Naive thymus-derived CD4-positive, alpha-beta T cell (primary cell): Measurements from ENCODE around the gene SLC13A3. TPM values are rescaled to one million over a fixed set of nuclear protein-coding genes. Genes with fewer than 3 reads are reported as not detected.
A peak's percentile ranks its signal among the peaks of the same experiment; 100 is the strongest.

Source experiments
- ATAC-seq: fragments of 150-1000 bp; cut with Tn5 transposase; 2 replicates; pipeline ENCODE4 v1.10.0; 2021; ENCODE audit warnings: mild to moderate bottlenecking, moderate library complexity
- CTCF ChIA-PET: fragments of 350-600 bp; sonication (Branson Sonifier 250); formaldehyde crosslinking; loops from one replicate; lab custom pipeline; 2021; ENCODE audit warnings: antibody characterized with exemption; lab: Charles Lee
- POLR2A ChIA-PET: fragments of 350-600 bp; sonication (Branson Sonifier 250); formaldehyde crosslinking; loops from one replicate; lab custom pipeline; 2021; ENCODE audit warnings: antibody characterized with exemption, inconsistent platforms; lab: Charles Lee
- DNase-seq, 9 donors: peaks; one replicate each; pipeline versions ENCODE4 v3.0.0 to v3.0.0-alpha.2; 2020 to 2022; ENCODE audit warnings: mixed read lengths in 1 of 9
- H3K27ac ChIP-seq: one replicate; pipeline ENCODE4 v1.7.0; 2013; ENCODE audit warnings: mild to moderate bottlenecking, low read depth, low read length, moderate library complexity
- H3K27me3 ChIP-seq, 2 donors: one replicate each; pipeline ENCODE4 v1.7.0; 2013; ENCODE audit warnings: low read length in 2 of 2, mild to moderate bottlenecking in 2 of 2, moderate library complexity in 2 of 2; ENCODE audit not compliant: control insufficient read depth in 2 of 2, insufficient read depth in 2 of 2
- H3K36me3 ChIP-seq, 3 experiments: 1 replicate in 2 of 3; 2 replicates in 1 of 3; pipeline ENCODE4 v1.7.0; 2013; ENCODE audit warnings: low read length in 3 of 3, mild to moderate bottlenecking in 3 of 3, moderate library complexity in 1 of 3; ENCODE audit not compliant: insufficient read depth in 3 of 3, control insufficient read depth in 2 of 3
- H3K4me1 ChIP-seq, 2 donors: one replicate each; pipeline ENCODE4 v1.7.0; 2013; ENCODE audit warnings: low read length in 2 of 2, mild to moderate bottlenecking in 2 of 2, moderate library complexity in 1 of 2; ENCODE audit not compliant: control insufficient read depth in 2 of 2, insufficient read depth in 2 of 2
- H3K4me3 ChIP-seq: 2 replicates; pipeline ENCODE4 v1.7.0; 2013; ENCODE audit warnings: mild to moderate bottlenecking, low read length
- H3K9me3 ChIP-seq, 3 experiments: 1 replicate in 2 of 3; 2 replicates in 1 of 3; pipeline ENCODE4 v1.7.0; 2013; ENCODE audit warnings: low read length in 3 of 3; ENCODE audit not compliant: control insufficient read depth in 2 of 3
- H3K27ac Mint-ChIP-seq, 9 donors: one replicate each; pipeline ENCODE4 v1.8.0; 2020 to 2022; ENCODE audit warnings: mixed read lengths in 9 of 9, mild to moderate bottlenecking in 8 of 9, moderate library complexity in 5 of 9, inconsistent platforms in 2 of 9
- H3K27me3 Mint-ChIP-seq, 5 donors: one replicate each; pipeline ENCODE4 v1.8.0; 2021 to 2022; ENCODE audit warnings: mixed read lengths in 5 of 5, mild to moderate bottlenecking in 1 of 5
- H3K36me3 Mint-ChIP-seq, 5 donors: one replicate each; pipeline ENCODE4 v1.8.0; 2020 to 2022; ENCODE audit warnings: mixed read lengths in 5 of 5, mild to moderate bottlenecking in 3 of 5, inconsistent platforms in 1 of 5
- H3K4me1 Mint-ChIP-seq, 7 donors: one replicate each; pipeline ENCODE4 v1.8.0; 2020 to 2022; ENCODE audit warnings: mixed read lengths in 7 of 7, mild to moderate bottlenecking in 3 of 7, inconsistent platforms in 1 of 7
- H3K4me3 Mint-ChIP-seq, 10 donors: one replicate each; pipeline ENCODE4 v1.8.0; 2020 to 2022; ENCODE audit warnings: mild to moderate bottlenecking in 10 of 10, mixed read lengths in 10 of 10, moderate library complexity in 6 of 10, inconsistent platforms in 2 of 10
- H3K9me3 Mint-ChIP-seq, 11 donors: one replicate each; pipeline ENCODE4 v1.8.0; 2020 to 2022; ENCODE audit warnings: mixed read lengths in 11 of 11, mild to moderate bottlenecking in 4 of 11, inconsistent platforms in 1 of 11, moderate library complexity in 1 of 11
- intact Hi-C, 2 donors: fragments of 100-400 bp; cut with micrococcal nuclease; formaldehyde crosslinking; loops; one replicate each; pipeline ENCODE4 v1.15.1; 2023
- polyA plus RNA-seq, 2 donors: library from polyadenylated mRNA; unstranded; fragments of 300-500 nt; fragmentation: Illumina TruSeq; gene quantifications; one replicate each; pipeline ENCODE4 v1.2.3, GENCODE V29; 2021
- total RNA-seq, 6 experiments: library from RNA in 5 of 6; stranded (reverse) in 5 of 6; gene quantifications; 1 replicate in 5 of 6; 2 replicates in 1 of 6; pipeline ENCODE4 v1.2.3 and lab custom pipeline; 2021 to 2026

The SLC13A3 gene, protein sequence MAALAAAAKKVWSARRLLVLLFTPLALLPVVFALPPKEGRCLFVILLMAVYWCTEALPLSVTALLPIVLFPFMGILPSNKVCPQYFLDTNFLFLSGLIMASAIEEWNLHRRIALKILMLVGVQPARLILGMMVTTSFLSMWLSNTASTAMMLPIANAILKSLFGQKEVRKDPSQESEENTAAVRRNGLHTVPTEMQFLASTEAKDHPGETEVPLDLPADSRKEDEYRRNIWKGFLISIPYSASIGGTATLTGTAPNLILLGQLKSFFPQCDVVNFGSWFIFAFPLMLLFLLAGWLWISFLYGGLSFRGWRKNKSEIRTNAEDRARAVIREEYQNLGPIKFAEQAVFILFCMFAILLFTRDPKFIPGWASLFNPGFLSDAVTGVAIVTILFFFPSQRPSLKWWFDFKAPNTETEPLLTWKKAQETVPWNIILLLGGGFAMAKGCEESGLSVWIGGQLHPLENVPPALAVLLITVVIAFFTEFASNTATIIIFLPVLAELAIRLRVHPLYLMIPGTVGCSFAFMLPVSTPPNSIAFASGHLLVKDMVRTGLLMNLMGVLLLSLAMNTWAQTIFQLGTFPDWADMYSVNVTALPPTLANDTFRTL
- total RNA-seq (under 1 TPM in 4 of 5 experiments, not detected in 1; 0.16 to 0.41 (median 0.30) TPM), polyA plus RNA-seq (not detected), total RNA-seq (lab: John Stamatoyannopoulos, UW) (0.40 reads per million)

DNA sequence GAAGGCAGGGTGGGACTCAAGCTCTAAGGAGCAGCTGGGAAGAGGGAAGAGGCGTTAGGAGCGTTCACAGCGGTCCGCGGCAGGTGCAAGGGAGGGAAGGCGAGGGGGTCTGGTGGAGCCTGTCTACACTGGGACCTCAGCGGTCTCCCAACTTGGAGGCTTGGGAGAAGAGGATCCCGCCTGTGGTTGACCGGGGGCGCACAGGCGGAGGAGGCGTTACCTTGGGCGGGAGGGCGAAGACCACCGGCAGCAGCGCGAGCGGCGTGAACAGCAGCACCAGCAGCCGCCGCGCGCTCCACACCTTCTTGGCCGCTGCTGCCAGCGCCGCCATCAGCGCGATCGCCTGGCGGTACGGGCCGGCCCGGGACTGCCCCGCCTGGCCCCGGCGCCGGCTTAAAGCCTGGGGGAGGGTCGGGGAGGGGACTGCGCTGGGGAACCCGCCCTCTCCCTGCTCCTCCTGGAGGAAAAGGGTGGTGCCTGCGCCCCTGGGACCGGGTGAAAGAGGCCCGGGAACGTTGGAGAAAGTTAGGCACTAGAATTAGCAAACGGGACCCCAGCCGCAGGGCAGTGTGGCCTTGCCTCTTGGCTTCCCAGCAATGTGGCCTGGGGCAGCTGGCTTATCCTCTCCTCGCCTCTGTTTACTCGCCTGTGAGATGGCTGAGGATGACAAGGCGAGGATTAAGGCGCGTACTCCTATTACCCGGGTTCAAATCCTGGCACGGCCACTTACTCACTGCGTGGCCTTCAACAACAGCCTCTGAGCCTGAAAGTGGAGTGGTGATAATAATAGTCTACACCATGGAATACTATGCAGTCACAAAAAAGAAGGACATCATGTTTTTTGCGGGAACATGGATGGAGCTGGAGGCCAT is at the start of gene SLC13A3:
Gene SLC13A3 (minus strand): TSS at position 369 of the 872 bp plus-strand sequence. CDS start 38 bp downstream, at position 331.
- CTCF ChIA-PET: no interaction called here
- H3K27me3 ChIP-seq: peaks cover 0 to 2% of the 10 kb centered on the region in 2 donors
- POLR2A ChIA-PET: interaction anchor here (0.7 kb wide), 1 partner anchor 205 kb away, joined by 3 read pairs; no protein-coding TSS in a partner anchor
- H3K4me3 Mint-ChIP-seq: no peak within 1 kb of the TSS
- no peak within 1 kb of the TSS for H3K27ac ChIP-seq
- H3K4me1 ChIP-seq: no peaks in the 10 kb centered on the region
- no peak for ATAC-seq
- H3K27ac Mint-ChIP-seq: no peak within 1 kb of the TSS
- peaks cover 0 to 5% (median 0%) of the 10 kb centered on the region in 7 donors for H3K4me1 Mint-ChIP-seq
- no peaks in the 10 kb centered on the region for H3K9me3 ChIP-seq
- H3K9me3 Mint-ChIP-seq: peaks cover 0 to 10% (median 0%) of the 10 kb centered on the region in 11 donors
- no peak within 1 kb of the TSS for H3K4me3 ChIP-seq
- no peak for DNase-seq
- H3K27me3 Mint-ChIP-seq: peaks cover 30 to 66% (median 39%) of the 10 kb centered on the region in 5 donors
- intact Hi-C loops: no loop called here
- H3K36me3 ChIP-seq: no peaks in the 10 kb centered on the region
- peaks cover 0 to 4% (median 0%) of the 10 kb centered on the region in 5 donors for H3K36me3 Mint-ChIP-seq

DNA sequence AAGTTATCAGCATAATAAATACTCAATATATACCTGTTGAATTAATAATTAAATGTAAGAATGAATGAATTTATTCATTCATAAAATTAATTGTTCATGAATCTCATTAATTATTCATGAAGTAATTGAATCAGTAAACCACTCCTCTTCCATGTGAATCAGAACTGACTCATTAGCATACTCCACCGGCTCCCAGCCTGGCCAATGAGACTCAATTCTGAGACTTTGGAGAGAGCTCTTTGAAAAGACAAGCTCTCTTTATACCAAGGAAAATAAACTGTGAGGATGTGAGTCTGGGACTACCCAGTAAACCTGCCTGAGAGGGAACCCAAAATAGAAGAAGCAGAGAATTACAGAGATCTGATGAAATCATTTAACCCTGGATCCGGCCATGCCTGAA is 49.8 kb upstream of the SLC13A3 start:
- intact Hi-C loops: no loop called here
- Mint-ChIP-seq H3K9me3 (peaks cover 0 to 10% (median under 1%) of the 10 kb centered on the region in 11 donors), H3K4me3 (no peak overlapping the region), H3K4me1 (no peaks in the 10 kb centered on the region), H3K27ac (no peak overlapping the region), H3K27me3 (peaks cover 30 to 57% (median 39%) of the 10 kb centered on the region in 5 donors), H3K36me3 (peaks cover 0 to 4% (median 0%) of the 10 kb centered on the region in 5 donors)
- H3K4me1 ChIP-seq: no peaks in the 10 kb centered on the region
- ChIA-PET CTCF (no interaction called here), POLR2A (interaction anchor here (1.0 kb wide), 1 partner anchor 11 kb away, joined by 3 read pairs; no protein-coding TSS in a partner anchor)
- DNase-seq (no peak), ATAC-seq (no peak)
- no peaks in the 10 kb centered on the region for H3K27me3 ChIP-seq
- no peak overlapping the region for H3K27ac ChIP-seq
- H3K4me3 ChIP-seq: no peak overlapping the region
- no peaks in the 10 kb centered on the region for H3K9me3 ChIP-seq
- no peaks in the 10 kb centered on the region for H3K36me3 ChIP-seq

GRCh38 chr20:46700481-46700880 is 49.2 kb upstream of the SLC13A3 start:
- peaks cover 26 to 56% (median 38%) of the 10 kb centered on the region in 5 donors for H3K27me3 Mint-ChIP-seq
- H3K4me3 Mint-ChIP-seq: no peak overlapping the region
- POLR2A ChIA-PET: interaction anchor here (1.0 kb wide), 1 partner anchor 11 kb away, joined by 3 read pairs; no protein-coding TSS in a partner anchor
- H3K36me3 ChIP-seq: no peaks in the 10 kb centered on the region
- peaks cover 0 to 9% (median 0%) of the 10 kb centered on the region in 11 donors for H3K9me3 Mint-ChIP-seq
- peak overlapping the region in 1 of 9 donors; percentile 2 for H3K27ac Mint-ChIP-seq
- H3K4me1 ChIP-seq: no peaks in the 10 kb centered on the region
- ATAC-seq (no peak), DNase-seq (no peak)
- no peaks in the 10 kb centered on the region for H3K9me3 ChIP-seq
- H3K36me3 Mint-ChIP-seq: peaks cover 0 to 4% (median 0%) of the 10 kb centered on the region in 5 donors
- H3K4me1 Mint-ChIP-seq: peaks cover 0 to 4% (median 0%) of the 10 kb centered on the region in 7 donors
- no peak overlapping the region for H3K27ac ChIP-seq
- H3K4me3 ChIP-seq: no peak overlapping the region
- H3K27me3 ChIP-seq: no peaks in the 10 kb centered on the region
- intact Hi-C loops: no loop called here
- CTCF ChIA-PET: no interaction called here

- peak; percentile 41 for ATAC-seq
- intact Hi-C loops: no loop called here
Observed at GRCh38 chr20:46699651-46700359, 48.5 kb upstream of the SLC13A3 start.

GRCh38 chr20:46698788-46699187 is 47.5 kb upstream of the SLC13A3 start:
- Histone ChIP-seq H3K27ac (no peak overlapping the region), H3K27me3 (no peaks in the 10 kb centered on the region), H3K9me3 (no peaks in the 10 kb centered on the region), H3K4me3 (no peak overlapping the region), H3K4me1 (no peaks in the 10 kb centered on the region), H3K36me3 (no peaks in the 10 kb centered on the region)
- Mint-ChIP-seq H3K4me3 (no peak overlapping the region), H3K4me1 (peaks cover 0 to 9% (median 6%) of the 10 kb centered on the region in 7 donors), H3K27ac (no peak overlapping the region), H3K27me3 (peaks cover 12 to 39% (median 28%) of the 10 kb centered on the region in 5 donors), H3K36me3 (peaks cover 0 to 4% (median 0%) of the 10 kb centered on the region in 5 donors), H3K9me3 (peaks cover 0 to 5% (median 0%) of the 10 kb centered on the region in 11 donors)
- intact Hi-C loops: no loop called here
- DNase-seq (no peak), ATAC-seq (no peak)
- CTCF ChIA-PET: no interaction called here
- POLR2A ChIA-PET: no interaction called here

More at GRCh38 chr20:46699651-46700359, 48.5 kb upstream of the SLC13A3 start:
- no peak overlapping the region for H3K27ac Mint-ChIP-seq
- Histone ChIP-seq H3K36me3 (no peaks in the 10 kb centered on the region), H3K9me3 (no peaks in the 10 kb centered on the region), H3K27ac (no peak overlapping the region), H3K4me3 (no peak overlapping the region), H3K4me1 (no peaks in the 10 kb centered on the region), H3K27me3 (no peaks in the 10 kb centered on the region)
- no peak overlapping the region for H3K4me3 Mint-ChIP-seq
- H3K4me1 Mint-ChIP-seq: peaks cover 0 to 4% (median 0%) of the 10 kb centered on the region in 7 donors
- peaks cover 0 to 9% (median 0%) of the 10 kb centered on the region in 11 donors for H3K9me3 Mint-ChIP-seq
- DNase-seq: no peak
- peaks cover 0 to 4% (median 0%) of the 10 kb centered on the region in 5 donors for H3K36me3 Mint-ChIP-seq
- ChIA-PET POLR2A (no interaction called here), CTCF (no interaction called here)
- peaks cover 20 to 49% (median 35%) of the 10 kb centered on the region in 5 donors for H3K27me3 Mint-ChIP-seq
